Measurements from ENCODE around the gene LAMA5. TPM values are rescaled to one million over a fixed set of nuclear protein-coding genes. Genes with fewer than 3 reads are reported as not detected.

The LAMA5 gene
- total and polyA plus RNA-seq, 2 experiments from 2014 or later, result 201 to 298 TPM

DNA sequence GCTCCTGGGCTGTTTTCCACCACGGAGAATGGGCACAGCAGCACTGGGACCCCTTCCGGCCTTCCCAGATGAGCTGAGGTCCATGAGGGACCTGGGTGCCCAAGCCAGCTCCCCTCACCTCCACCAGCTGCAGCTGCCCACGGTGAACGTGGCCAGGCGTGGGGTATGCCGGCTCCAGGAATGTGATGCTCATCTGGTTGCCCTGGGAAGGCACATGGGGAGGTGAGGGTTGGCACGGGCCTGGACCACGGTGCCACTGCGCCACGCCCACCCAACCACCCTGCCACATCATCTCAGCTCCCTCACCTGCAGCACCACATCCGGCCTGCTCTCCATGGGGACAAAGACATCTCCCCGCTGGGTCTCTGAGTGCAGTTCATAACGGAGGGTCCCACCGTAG lies 40.6 kb downstream of the LAMA5 start:
- Mint-ChIP-seq H3K27ac (no peak overlapping the region), H3K4me1 (no peaks in the 10 kb centered on the region; the same call in 2 of the 3 replicates), H3K4me3 (no peak overlapping the region), H3K9me3 (peaks cover 3% of the 10 kb centered on the region; the same call in 2 of the 3 replicates), H3K27me3 (ENCODE audit: insufficient read depth, low read depth, poor library complexity) (peaks cover 12% of the 10 kb centered on the region), H3K36me3 (ENCODE audit: low read depth) (peaks cover 69% of the 10 kb centered on the region)
- no peaks in the 10 kb centered on the region for H3K27me3 ChIP-seq (ENCODE audit: insufficient read depth)
- H3K36me3 ChIP-seq (ENCODE audit: insufficient read depth), result peaks cover 19% of the 10 kb centered on the region
- H2AFZ ChIP-seq, result no peak overlapping the region
- H3F3A ChIP-seq (replicated peaks; ENCODE audit: low read depth), result peaks cover 3% of the 10 kb centered on the region
- H3K79me2 ChIP-seq (replicated peaks; ENCODE audit: insufficient read depth), result no peaks in the 10 kb centered on the region
- no peaks in the 10 kb centered on the region for H3K9me2 ChIP-seq (ENCODE audit: insufficient read depth)
- no peak for TF ChIP-seq ZNF331 (CRISPR knock-in tag; IDR thresholded peaks at IDR 0.05; ENCODE audit: low read depth)
- no peaks in the 10 kb centered on the region for H4K20me1 ChIP-seq (replicated peaks; ENCODE audit: insufficient read depth)
- H3K27ac ChIP-seq (ENCODE audit: low read depth), result no peak overlapping the region
- H3K4me1 ChIP-seq (ENCODE audit: insufficient read depth), result no peaks in the 10 kb centered on the region
- no peak for DNase-seq (ENCODE audit: low spot score)
- ATAC-seq, result no peak
- no peak overlapping the region for H3K4me3 ChIP-seq
- no peak overlapping the region for H3K4me2 ChIP-seq

DNA sequence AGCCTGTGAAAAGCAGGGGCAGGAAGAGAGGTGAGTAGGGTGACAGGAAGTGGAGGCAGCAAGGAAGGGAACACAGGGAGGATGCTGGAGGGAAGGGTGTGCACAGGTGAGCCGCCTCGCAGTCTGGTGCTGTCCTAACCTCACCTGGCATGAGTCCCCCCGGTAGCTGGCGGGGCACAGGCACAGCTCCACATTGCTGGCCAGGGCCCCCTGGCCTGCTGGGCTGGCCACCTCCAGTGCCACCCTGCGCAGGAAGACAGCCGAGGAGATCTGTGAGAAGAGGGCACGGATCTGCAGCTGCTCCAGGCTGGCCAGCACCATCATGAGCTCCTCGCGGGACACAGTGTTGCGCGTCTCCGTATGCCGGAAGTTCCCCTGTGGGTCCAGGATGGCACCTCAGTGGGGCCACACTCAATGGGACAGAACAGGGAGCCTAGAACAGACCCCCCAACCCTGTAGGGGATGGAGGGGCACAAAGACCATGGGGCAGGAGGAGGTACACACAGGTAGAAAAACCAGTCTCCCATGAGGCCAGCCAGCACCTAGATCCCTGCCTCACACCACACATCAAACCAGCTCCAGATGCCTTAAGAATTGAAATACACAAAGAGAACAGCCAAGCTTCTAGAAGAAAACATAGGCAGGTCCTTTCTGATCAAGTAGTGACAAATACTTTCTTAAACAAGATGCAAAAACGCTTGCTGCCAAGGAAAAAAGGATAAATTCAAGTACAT lies 41.8 kb downstream of the LAMA5 start:
- no peaks in the 10 kb centered on the region; the same call in 2 of the 3 replicates for H3K4me1 Mint-ChIP-seq
- Histone ChIP-seq H3K79me2 (replicated peaks; ENCODE audit: insufficient read depth) (no peaks in the 10 kb centered on the region), H3K27ac (ENCODE audit: low read depth) (no peak overlapping the region), H2AFZ (no peak overlapping the region), H3F3A (replicated peaks; ENCODE audit: low read depth) (peaks cover 9% of the 10 kb centered on the region), H3K36me3 (ENCODE audit: insufficient read depth) (peaks cover 20% of the 10 kb centered on the region), H3K9me2 (ENCODE audit: insufficient read depth) (no peaks in the 10 kb centered on the region), H3K4me1 (ENCODE audit: insufficient read depth) (no peaks in the 10 kb centered on the region), H3K4me3 (no peak overlapping the region), H4K20me1 (replicated peaks; ENCODE audit: insufficient read depth) (no peaks in the 10 kb centered on the region), H3K27me3 (ENCODE audit: insufficient read depth) (no peaks in the 10 kb centered on the region), H3K4me2 (no peak overlapping the region)
- DNase-seq (ENCODE audit: low spot score) (no peak), ATAC-seq (no peak)
- peaks cover 74% of the 10 kb centered on the region for H3K36me3 Mint-ChIP-seq (ENCODE audit: low read depth)
- H3K27ac Mint-ChIP-seq, result no peak overlapping the region
- peaks cover 3% of the 10 kb centered on the region; the same call in 2 of the 3 replicates for H3K9me3 Mint-ChIP-seq
- no peak overlapping the region for H3K4me3 Mint-ChIP-seq
- TF ChIP-seq, protein P1, sequence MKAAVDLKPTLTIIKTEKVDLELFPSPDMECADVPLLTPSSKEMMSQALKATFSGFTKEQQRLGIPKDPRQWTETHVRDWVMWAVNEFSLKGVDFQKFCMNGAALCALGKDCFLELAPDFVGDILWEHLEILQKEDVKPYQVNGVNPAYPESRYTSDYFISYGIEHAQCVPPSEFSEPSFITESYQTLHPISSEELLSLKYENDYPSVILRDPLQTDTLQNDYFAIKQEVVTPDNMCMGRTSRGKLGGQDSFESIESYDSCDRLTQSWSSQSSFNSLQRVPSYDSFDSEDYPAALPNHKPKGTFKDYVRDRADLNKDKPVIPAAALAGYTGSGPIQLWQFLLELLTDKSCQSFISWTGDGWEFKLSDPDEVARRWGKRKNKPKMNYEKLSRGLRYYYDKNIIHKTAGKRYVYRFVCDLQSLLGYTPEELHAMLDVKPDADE (IDR thresholded peaks at IDR 0.05), result no peak
- TF ChIP-seq JUNB (IDR thresholded peaks at IDR 0.05; ENCODE audit: unreplicated experiment) (no peak), EZH2 (IDR thresholded peaks at IDR 0.05; ENCODE audit: low read depth, unreplicated experiment) (no peak)
- H3K27me3 Mint-ChIP-seq (ENCODE audit: insufficient read depth, low read depth, poor library complexity), result peaks cover 13% of the 10 kb centered on the region

DNA sequence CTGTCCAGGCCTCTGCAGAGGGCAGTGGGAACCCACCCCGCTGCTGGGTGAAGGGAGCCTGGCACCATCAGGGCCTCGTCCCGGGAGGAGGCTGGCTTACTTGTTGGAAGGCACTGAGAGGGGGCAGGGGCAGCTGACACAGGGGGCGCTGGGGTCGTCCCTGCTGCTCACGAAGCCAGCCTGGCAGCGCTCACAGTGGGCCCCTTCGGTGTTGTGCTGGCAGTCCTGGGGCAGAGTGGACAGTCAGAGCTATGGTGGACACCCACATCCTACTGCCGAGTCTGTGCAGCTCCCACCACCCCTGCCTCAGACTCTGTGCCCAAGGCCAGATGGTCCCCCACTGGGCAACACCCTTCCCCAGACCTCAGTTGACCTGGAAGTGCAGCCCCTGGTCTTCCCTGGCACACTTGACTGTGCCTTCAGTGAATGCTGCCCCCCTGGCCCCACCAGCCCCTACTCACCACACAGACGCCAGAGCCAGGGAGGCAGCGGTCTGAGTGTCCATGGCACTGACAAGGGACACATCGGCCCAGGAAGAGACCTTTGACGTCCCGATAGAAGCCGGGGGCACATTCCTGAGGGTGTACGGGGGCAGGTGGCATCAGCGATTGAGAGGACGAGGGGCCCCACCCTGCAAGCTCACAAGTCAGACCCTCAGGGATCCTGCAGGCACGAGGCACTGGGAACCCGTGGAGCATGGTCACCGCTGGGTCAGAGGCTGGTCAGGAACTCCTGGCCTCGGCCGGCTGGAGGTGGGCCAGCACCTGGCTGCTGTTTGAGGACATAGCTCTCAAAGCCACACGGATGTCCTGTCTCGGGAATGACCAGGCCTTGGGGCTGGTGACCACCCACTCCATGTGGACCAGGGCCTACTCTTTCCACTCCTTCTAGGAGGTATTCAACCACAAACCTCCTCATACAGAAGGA lies 42.9 kb downstream of the LAMA5 start:
- peaks cover 77% of the 10 kb centered on the region for H3K36me3 Mint-ChIP-seq (ENCODE audit: low read depth)
- H3K27ac Mint-ChIP-seq, result no peak overlapping the region
- DNase-seq (ENCODE audit: low spot score) (no peak), ATAC-seq (no peak)
- Histone ChIP-seq H3F3A (replicated peaks; ENCODE audit: low read depth) (peaks cover 17% of the 10 kb centered on the region), H3K27me3 (ENCODE audit: insufficient read depth) (no peaks in the 10 kb centered on the region), H3K27ac (ENCODE audit: low read depth) (no peak overlapping the region), H3K4me2 (no peak overlapping the region), H2AFZ (no peak overlapping the region), H3K79me2 (replicated peaks; ENCODE audit: insufficient read depth) (no peaks in the 10 kb centered on the region), H4K20me1 (replicated peaks; ENCODE audit: insufficient read depth) (no peaks in the 10 kb centered on the region), H3K4me3 (no peak overlapping the region), H3K36me3 (ENCODE audit: insufficient read depth) (peaks cover 26% of the 10 kb centered on the region), H3K9me2 (ENCODE audit: insufficient read depth) (no peaks in the 10 kb centered on the region), H3K4me1 (ENCODE audit: insufficient read depth) (no peaks in the 10 kb centered on the region)
- H3K27me3 Mint-ChIP-seq (ENCODE audit: insufficient read depth, low read depth, poor library complexity), result peaks cover 18% of the 10 kb centered on the region
- H3K9me3 Mint-ChIP-seq, result peaks cover 10% of the 10 kb centered on the region
- no peak overlapping the region for H3K4me3 Mint-ChIP-seq
- no peaks in the 10 kb centered on the region; the same call in 2 of the 3 replicates for H3K4me1 Mint-ChIP-seq
- TF ChIP-seq POLR2AphosphoS5 (IDR thresholded peaks at IDR 0.05; ENCODE audit: low read depth), result no peak
- TF ChIP-seq, protein P2, sequence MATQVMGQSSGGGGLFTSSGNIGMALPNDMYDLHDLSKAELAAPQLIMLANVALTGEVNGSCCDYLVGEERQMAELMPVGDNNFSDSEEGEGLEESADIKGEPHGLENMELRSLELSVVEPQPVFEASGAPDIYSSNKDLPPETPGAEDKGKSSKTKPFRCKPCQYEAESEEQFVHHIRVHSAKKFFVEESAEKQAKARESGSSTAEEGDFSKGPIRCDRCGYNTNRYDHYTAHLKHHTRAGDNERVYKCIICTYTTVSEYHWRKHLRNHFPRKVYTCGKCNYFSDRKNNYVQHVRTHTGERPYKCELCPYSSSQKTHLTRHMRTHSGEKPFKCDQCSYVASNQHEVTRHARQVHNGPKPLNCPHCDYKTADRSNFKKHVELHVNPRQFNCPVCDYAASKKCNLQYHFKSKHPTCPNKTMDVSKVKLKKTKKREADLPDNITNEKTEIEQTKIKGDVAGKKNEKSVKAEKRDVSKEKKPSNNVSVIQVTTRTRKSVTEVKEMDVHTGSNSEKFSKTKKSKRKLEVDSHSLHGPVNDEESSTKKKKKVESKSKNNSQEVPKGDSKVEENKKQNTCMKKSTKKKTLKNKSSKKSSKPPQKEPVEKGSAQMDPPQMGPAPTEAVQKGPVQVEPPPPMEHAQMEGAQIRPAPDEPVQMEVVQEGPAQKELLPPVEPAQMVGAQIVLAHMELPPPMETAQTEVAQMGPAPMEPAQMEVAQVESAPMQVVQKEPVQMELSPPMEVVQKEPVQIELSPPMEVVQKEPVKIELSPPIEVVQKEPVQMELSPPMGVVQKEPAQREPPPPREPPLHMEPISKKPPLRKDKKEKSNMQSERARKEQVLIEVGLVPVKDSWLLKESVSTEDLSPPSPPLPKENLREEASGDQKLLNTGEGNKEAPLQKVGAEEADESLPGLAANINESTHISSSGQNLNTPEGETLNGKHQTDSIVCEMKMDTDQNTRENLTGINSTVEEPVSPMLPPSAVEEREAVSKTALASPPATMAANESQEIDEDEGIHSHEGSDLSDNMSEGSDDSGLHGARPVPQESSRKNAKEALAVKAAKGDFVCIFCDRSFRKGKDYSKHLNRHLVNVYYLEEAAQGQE (IDR thresholded peaks at IDR 0.05; ENCODE audit: unreplicated experiment), result no peak

All from GM23338 (cell line).